Suppressor macrophage (primary cell): ENCODE data around the gene FMN1.
"Not testable (repeated sequence)": the region's sequence is repeated elsewhere in the genome, so short reads cannot be mapped to it uniquely, and the experiment has no call there.

Source experiments
- DNase-seq, 4 experiments: peaks; one replicate each; pipeline ENCODE4 v3.0.0-alpha.2; 2020 to 2022

Gene FMN1

DNA sequence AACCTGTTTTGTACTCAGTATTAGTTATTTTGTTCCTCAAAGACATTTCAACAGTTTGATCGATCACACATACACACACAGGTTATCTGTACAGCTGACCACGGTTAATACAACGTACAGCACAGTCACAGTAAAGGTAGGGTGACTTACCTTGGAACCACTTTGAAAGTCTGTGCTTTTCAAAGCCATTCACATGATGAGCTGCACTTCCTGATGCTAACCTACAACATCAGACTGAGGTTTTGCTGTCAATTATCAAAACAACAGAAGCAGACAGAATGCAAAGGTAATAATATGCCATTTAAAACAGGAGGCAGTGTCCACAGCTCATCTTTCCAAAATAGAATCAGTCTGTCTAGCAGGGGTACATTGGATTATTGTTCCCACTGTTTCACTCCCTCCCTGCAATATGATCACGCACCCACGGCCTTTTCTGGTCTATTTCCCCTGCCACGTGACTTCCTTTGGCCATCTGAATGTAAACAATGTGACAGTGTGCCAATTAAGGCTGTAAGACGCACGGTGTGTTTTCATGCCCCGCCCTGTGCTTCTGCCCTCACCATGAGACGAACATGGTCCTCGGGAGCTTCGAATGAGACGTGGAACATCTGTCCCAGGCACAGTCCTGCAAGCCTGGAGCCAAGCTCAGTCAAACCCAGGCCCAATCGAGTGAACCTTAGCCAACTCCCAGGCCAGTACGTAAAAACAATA lies 102.4 kb downstream of the FMN1 start:
- no peak for DNase-seq

DNA sequence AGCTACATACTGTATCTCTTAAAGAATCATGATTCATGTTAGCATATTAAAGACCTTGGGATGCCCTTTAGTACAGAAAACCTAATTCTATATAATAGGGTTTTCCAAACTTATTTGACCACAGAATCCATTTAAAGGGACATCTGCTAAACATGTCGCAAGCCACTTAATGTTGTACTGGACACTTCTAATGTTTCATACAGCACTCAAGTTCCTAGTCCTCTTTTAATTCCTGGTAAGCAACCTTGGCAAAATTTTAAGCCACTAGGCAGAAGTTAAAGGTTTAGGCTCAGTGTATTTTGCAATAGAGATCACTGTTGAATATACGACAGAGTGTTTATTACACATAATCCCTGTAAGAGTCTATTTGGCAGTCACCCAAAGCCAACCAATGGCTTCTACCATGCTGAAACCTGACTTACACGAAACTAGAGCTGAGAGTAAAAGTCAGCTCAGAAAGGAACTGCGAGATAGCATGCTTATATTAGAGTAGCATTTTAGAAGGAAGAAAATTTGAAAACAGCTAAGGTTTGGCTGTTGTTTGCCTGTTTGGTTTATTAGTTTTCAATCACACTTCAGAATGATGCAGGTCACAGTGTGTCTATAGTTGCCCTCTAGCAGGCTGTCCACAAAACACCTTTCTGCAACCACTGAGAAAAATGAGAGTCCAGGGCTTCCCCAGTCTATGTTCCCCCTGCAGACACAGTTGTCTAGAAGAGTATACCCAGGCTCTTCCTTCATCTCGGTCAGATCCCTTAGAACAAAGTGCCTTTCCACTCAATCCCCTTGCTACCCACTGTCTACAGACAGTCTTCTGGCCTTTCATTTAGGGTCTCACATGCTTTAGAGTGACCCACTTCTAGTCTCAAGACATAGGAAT lies 104.4 kb downstream of the FMN1 start:
- DNase-seq: peak; percentile 59 to 87 (median 76)

DNA sequence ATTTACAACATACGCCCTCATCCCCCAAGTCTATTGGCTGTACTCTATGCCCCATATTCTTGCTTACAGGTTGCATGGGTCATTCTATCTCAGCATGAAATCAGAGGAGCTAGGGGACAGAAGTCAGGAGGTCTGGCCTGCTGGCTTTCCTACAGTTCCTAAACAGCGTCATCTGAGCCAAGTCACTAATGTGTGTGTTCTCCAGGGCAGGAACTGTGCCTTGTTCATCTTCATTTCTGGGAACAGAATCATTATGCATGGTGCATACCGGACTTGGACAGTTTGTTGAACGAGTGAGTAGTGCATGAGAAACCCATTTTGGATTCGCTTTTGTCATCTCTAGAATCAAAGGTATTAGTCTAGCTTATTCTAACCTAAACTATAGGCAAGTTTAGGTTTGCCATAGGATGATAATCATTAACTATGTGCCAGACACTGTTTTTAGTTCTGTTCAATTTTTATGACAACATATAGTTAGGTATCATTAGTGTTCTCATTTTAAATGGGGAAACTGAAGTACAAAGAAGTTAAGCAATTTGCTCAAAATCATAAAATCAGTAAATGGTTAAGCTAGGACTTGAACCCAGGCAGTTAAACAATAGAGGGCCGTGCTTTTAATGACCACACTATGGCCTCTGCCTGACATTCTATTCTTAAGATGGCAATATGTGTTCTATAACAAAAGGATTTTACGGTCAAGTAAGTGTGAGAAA lies 105.2 kb downstream of the FMN1 start:
- DNase-seq: no peak

DNA sequence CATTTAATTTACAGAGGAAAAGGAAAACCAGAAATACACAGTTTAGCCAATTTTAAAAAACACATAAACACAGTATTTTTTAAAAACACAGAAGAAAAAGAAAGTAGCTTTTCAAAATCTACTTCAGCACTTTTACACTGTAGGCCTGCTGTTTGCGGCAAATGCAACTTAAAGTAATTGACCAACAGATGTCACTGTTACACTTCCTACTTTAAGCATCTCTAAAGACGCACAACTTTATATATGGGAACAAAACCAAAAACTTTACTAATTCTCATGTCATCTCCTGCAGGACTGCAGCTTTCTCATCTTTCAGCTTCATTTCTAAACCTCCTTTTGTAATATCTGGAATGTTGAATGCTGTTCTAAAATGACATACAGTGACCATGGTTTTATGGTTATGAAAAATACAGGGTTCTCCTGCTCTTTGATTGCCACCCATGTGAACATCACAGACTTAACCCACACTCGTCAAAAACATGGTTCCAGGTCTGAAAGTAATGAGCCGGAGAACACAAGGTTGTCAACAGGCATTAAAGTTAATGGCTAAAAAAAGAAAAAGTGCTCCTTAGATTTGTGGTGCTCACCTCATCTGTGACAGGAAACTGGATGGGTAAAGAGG lies 107.9 kb downstream of the FMN1 start:
- peak; percentile 44 to 84 (median 63) for DNase-seq

DNA sequence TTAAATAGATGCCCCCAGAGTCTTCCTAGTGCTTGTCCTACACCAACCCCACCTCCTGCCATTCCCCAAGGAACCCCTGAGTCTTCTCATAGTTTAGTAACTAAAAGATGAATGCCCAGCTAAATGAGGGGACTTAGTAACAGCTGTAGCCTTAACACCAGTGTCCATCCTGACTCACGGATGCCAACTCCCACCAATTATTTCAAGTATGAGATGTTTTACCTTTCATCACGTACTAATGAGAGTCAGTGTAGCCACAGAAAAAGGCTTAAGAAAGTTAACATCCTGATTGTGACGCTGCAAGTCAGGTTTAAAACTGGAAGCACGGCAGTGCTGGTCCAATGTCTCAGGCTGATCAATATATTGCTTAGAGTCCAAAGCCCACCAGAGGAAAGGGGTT lies 109.9 kb downstream of the FMN1 start:
- no peak for DNase-seq

DNA sequence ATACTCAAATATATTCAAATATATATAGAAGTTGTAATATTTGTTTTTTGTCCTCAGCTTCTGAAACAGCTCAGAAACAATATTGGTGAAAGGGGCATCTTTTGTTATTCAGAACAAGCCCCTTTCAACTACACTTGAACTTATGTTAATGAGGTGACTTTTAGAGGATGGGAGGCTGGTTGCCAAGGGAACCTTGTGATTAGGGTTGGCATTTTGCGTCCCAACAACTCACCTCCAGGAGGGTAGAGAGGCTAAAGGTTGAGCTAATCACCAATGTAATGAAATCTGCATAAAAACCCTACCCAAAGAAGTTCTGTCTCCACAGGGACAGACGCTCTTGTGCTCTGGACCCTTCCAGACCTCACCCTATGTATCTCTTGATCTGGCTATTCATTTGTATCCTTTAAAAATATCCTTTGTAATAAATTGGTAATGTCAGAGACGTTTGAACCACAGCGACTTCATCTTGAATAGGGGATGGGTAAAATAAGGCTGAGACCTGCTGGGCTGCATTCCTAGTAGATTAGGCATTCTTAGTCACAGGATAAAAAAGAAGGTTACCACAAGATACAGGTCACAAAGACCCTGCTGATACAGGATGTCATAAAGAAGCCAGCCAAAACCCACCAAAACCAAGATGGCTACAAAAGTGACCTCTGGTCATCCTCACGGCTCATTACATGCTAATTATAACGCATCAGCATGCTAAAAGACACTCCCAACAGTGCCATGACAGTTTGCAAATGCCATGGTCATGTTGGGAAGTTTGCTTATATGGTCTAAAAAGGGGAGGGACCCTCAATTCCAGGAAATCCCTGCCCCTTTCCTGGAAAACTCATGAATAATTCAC lies 111.1 kb downstream of the FMN1 start:
- no peak for DNase-seq

DNA sequence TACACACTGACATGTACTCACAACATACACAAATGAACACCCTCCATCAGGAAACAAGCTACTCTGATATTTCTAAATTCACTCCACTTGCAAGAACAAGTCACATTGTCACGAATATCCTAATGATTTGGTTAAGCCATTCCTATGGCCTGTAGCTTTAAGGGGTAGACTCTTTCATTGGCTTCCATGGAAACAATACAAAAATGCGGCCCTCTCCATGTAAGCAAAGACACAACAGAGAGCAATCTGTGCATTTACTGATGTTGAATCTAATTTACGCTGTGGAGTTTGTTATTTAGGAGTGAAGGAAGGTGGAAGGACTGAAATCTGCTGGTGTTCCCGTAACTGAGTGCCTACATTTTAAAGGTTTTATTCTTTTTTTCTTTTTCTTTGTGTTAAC lies 114.5 kb downstream of the FMN1 start:
- no peak for DNase-seq

DNA sequence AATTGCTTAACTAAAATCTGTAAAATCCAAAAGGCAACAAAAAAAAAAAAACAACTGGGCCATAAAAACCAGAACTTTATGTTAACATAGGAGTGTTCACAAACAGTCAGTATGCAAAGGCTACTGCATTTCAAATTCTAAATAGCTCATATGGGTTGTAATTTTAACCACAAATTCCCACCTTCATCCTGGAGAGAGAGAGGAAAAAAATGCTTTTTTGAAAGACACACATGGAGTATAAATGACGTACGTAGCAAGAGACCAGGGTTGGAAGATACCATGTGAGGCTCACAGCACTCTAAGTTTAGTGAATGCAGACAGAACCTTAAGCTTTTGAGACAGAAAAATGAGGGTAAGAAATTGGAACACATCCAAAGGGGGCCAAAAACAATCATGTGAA lies 115.9 kb downstream of the FMN1 start:
- DNase-seq: no peak

DNA sequence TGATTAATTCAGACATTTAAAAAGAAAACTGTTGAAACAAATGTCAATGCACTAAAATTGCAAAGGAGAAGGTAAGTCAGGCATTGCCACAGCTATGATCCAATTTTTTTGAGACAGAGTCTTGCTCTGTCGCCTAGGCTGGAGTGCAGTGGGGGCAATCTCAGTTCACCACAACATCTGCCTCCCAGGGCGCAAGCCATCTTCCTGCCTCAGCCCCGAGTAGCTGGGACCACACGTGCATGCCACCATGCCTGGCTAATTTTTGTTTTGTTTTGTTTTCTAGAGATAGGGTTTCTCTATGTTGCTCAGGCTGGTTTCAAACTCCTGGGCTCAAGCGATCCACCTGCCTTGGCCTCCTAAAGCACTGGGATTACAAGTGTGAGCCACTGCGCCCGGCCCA lies 117.6 kb downstream of the FMN1 start:
- no peak for DNase-seq

DNA sequence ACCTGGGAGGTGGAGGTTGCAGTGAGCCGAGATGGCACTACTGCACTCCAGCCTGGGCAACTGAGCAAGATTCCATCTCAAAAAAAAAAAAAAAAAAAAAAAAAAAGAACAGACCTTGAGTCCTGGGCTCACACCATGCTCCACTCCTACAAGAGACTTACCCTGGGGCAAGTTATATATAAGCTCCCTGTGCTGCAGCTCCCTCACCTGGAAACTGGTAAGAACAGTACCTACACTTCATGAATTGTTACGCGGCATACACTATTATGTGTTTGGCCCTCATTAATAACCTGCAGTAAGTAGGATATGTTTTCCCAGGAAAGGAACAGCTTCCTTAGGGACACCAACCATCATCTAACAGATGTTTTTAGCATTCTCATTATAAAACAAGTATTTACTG lies 119.6 kb downstream of the FMN1 start:
- no peak for DNase-seq

DNA sequence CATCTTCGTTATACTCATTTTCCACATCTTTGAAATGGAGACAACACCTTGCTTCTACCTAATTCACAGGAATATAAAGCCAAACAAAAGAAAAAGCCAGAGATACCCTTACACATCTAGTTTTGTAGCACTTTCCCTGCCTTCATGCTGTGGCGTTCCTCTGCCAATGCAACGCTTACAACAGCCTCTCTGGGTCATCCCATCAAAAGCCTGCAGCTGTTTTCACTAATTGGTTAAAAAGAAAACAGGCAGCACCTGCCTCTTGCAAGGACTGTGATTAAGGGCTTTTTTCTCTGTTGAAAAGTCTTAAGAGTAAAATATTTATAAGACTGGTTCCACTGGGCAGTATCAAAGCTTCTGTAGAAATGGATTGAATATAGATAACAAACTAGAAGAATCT lies 120.3 kb downstream of the FMN1 start:
- no peak for DNase-seq

DNA sequence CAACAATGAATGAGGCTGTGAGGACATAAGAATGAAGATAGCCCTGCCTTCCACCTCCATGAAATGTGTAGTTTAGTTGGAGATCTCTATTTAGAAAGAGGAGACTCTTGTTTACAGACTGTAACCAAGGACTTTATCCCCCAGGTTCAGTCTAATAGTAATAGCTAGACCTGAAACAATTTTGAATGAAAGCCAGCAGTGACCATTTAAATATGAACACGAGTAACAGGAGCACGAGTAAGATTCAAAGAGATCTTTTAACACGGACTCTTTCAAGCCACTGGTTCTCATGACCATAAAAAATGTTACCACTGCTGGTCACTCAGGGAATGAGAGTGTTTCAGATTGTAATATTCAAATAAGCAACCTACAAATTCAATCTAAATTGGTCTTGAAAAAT lies 123.1 kb downstream of the FMN1 start:
- no peak for DNase-seq

DNA sequence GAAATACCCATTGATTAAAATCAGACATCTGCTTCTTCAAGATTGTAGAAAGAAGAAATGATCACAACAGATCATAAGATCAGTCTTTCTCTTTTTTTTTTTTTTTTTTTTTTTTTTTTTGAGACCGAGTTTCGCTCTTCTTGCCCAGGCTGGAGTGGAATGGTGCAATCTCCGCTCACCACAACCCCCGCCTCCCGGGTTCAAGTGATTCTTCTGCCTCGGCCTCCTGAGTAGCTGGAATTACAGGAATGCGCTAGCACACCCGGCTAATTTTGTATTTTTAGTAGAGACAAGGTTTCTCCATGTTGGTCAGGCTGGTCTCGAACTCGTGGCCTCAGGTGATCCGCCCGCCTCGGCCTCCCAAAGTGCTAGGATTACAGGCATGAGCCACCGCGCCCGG lies 124.6 kb downstream of the FMN1 start:
- DNase-seq: not testable (repeated sequence)

DNA sequence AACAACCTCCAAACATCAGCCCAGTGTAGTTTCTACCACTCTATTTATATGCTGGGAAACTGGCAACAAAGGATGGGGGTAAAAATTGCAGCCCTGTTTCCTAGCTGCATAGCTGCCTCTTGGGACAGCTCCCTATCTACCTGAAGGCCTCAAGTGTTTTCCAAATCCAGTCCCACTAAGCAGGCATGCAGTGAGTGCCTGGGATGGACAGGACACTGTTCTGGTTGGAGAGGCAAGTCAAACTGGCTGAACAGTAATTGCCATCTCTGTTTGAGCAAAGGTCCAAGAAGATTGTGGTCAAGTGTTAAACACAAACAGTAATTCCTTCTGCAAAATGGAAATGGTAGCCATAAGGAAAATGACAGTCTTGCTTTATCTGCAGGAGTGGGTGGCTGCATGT lies 125.4 kb downstream of the FMN1 start:
- no peak for DNase-seq

DNA sequence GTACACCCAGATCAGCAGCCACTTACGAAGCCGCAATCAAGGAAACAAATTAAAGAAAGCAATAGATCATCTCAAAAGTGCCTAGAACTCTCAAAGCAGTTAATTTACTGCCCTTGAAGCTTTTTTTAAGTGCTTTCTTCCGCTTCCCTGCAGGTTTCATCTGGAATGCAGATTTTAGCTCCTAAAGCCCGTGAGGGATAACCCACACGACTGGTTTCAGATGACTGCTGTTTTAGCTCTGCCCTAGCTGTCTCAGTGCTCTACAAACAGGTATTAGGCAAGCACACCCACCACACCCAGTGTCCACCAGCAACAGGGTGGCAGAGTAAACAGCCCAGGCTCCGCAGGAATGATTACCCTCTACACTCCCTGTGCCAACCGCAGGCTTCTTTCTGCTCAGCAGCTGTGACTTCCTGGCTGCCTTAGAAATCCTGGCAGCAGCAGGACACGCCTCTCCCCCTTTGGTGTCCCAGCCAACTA lies 126.0 kb downstream of the FMN1 start:
- peak; percentile 59 to 73 (median 70) for DNase-seq

DNA sequence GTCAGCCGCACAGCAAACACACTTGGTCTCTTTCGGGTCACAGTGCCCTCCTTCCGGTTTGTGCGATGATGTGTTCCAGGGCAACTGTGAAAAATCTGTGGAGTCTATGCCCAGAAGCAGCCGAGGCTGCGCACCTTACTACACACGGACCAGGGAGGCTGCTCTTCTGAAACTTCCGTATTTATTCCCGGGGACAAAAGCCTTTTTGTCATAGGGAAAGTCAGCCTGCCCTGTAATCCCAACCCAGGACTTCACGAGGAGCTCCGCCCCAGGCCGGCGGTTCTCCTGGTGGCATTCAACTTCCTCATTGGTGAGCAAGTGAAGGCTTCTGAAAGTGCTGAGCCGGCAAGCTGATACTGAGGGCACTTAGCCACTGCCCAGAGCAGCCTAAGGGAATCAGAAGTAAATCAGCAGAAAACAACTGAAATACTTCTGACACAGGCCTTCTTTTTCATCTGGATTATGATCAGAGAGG lies 126.5 kb downstream of the FMN1 start:
- peak; percentile 90 to 95 (median 94) for DNase-seq

DNA sequence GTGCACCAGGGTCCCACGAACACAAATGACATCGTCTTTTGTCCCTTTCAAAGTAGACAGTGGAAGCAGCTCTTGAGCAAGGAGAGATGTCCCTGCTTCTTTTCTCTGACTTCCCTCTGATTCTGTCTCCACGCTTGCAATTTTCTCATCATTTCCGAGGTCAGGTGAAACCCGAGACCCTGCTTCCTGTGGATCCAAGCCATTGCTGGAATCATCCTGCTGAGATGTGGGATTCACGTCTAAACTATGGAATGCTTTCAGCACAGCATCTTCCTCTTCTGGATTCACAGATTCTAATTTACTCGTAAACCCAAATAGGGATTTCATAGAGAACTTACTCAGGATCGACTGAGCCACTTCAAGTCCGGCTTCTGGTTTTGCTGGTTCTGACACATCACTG lies 127.1 kb downstream of the FMN1 start:
- DNase-seq: peak in 1 of 4 experiments; percentile 12

DNA sequence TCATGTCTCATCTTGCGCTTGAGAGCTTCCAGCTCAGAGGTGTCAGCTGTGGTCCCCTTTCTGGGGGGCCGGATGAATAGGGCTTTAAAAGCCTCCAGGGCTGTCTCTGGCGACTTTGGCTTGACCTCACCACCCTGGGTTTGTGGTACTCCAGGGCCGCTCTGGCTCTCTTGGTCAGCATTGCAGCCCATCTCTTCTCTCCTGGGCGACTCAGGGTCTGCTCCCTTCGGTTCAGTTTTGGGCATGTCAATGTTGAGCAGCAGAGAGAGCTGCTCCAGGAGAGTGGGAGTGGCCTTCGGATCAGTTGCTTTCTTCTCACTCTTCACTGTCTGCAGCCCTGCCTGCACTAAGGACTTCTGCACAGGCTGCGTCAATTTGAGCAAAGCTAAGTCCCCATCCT lies 127.9 kb downstream of the FMN1 start:
- DNase-seq: no peak

DNA sequence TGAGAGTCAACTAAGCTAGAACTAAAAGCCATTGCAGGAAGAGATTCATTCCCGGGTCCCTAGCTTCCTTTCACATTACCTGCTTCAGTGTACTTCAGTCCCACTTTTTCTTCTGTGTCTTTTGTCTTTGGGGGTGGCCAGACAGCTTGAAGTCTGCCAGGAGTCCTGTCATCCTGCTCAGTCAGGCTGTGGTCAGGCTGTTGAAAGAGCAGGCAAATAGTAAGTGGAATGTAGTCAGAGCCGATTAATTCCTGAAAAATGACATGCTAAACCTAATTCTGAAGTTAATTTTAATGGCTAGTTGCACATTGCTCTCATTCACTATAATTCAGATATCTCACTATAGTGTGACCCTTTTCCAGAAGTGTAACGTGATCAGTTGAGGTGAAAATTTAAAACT lies 129.6 kb downstream of the FMN1 start:
- no peak for DNase-seq

DNA sequence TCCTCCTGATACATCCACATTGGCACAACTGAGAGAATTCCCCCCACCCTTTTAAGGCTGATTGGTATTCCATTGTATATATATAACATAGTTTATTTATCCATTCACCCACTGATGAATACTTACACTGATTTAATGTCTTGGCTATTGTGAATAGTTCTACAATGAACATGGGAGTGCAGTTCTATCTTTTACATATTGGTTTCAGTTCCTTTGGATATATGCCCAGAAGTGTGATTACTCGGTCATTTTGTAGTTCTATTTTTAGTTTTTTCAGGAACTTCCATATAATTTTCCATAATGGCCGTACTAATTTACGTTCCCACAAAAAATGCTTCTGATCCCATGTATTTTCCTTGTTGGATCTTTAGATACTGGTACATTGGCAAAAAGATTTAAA lies 135.3 kb downstream of the FMN1 start:
- DNase-seq: peak in 2 of 4 experiments; percentile 31 to 44

DNA sequence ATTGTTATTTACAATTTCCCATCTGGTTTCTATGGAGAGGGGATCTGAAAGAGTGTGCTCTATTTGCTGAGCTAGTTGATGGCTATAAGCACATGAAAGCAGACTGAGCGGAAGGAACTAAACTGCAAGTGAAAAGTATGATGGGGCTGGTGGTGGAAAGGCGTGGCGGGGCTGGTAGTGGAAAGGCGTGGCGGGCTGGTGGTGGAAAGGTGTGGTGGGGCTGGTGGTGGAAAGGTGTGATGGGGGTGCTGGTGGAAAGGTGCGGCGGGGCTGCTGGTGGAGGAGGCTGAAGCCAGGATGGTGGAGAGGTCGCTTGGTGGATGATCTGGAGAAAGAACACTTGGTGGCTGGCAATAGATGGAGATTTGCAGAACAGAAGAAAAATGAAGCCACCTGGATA lies 136.7 kb downstream of the FMN1 start:
- DNase-seq: no peak

DNA sequence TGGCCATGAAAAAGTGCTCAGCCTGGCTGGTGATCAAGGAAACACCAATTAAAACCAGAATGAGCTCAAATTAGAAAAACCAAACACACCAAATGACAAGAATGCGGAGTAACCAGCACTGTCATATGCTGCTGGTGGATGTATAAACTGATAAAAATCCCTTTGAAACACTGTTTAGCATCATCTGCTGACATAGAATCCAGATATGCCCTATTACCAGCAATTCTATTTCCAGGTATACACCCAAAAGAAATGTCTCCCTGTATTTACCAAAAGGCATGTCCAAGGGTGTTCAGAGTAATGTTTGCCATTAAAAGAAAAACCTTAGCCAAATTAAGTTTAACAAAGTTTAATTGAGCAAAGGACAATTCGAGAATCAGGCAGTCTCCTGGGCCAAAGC lies 138.6 kb downstream of the FMN1 start:
- DNase-seq: no peak
